Endothelial cell (in vitro differentiated cells): ENCODE data around the gene PLA2G4F. TPM values are rescaled to one million over a fixed set of nuclear protein-coding genes. Genes with fewer than 3 reads are reported as not detected.

Experiments used
- DNase-seq: peaks from one replicate; pipeline ENCODE4 v3.0.0; 2021; ENCODE audit warnings: low spot score
- H3K27ac Mint-ChIP-seq: one replicate; pipeline ENCODE4 v1.8.0; 2021; ENCODE audit warnings: mixed read lengths, inconsistent platforms; ENCODE audit not compliant: unreplicated experiment
- H3K27me3 Mint-ChIP-seq: one replicate; pipeline ENCODE4 v1.8.0; 2021; ENCODE audit warnings: mild to moderate bottlenecking, moderate library complexity, mixed read lengths, inconsistent platforms; ENCODE audit not compliant: unreplicated experiment
- H3K36me3 Mint-ChIP-seq: one replicate; pipeline ENCODE4 v1.8.0; 2021; ENCODE audit warnings: mild to moderate bottlenecking, low read depth, mixed read lengths, inconsistent platforms; ENCODE audit not compliant: unreplicated experiment
- H3K4me1 Mint-ChIP-seq: one replicate; pipeline ENCODE4 v1.8.0; 2021; ENCODE audit warnings: mild to moderate bottlenecking, mixed read lengths, inconsistent platforms; ENCODE audit not compliant: unreplicated experiment
- H3K4me3 Mint-ChIP-seq: one replicate; pipeline ENCODE4 v1.8.0; 2021; ENCODE audit warnings: mild to moderate bottlenecking, mixed read lengths, inconsistent platforms; ENCODE audit not compliant: unreplicated experiment
- H3K9me3 Mint-ChIP-seq: one replicate; pipeline ENCODE4 v1.8.0; 2021; ENCODE audit warnings: mixed read lengths, inconsistent platforms; ENCODE audit not compliant: unreplicated experiment
- total RNA-seq: library from RNA; stranded (reverse); fragmentation: NEBNext Ultra II Directional; extraction: Animal tissue kit (Norgen Biotek cat#: 25700); gene quantifications from one replicate; pipeline ENCODE4 v1.2.1, GENCODE V29; 2021; ENCODE audit not compliant: unreplicated experiment
- TF ChIP-seq, protein P1 (sequence below): fragments of 200-600 bp; sonication (generic); IDR thresholded peaks from one replicate; pipeline ENCODE4 v1.5.0; 2021; ENCODE audit warnings: antibody characterized with exemption; ENCODE audit not compliant: unreplicated experiment

The PLA2G4F gene
- total RNA-seq, 1 donor from 2014 or later = not detected

GRCh38 chr15:42146551-42147430 is 9.6 kb downstream of the PLA2G4F start:
- Mint-ChIP-seq H3K4me3 (no peak overlapping the region), H3K27me3 (no peaks in the 10 kb centered on the region), H3K4me1 (peaks cover 3% of the 10 kb centered on the region), H3K9me3 (no peaks in the 10 kb centered on the region), H3K27ac (no peak overlapping the region), H3K36me3 (no peaks in the 10 kb centered on the region)
- TF ChIP-seq, protein P1, sequence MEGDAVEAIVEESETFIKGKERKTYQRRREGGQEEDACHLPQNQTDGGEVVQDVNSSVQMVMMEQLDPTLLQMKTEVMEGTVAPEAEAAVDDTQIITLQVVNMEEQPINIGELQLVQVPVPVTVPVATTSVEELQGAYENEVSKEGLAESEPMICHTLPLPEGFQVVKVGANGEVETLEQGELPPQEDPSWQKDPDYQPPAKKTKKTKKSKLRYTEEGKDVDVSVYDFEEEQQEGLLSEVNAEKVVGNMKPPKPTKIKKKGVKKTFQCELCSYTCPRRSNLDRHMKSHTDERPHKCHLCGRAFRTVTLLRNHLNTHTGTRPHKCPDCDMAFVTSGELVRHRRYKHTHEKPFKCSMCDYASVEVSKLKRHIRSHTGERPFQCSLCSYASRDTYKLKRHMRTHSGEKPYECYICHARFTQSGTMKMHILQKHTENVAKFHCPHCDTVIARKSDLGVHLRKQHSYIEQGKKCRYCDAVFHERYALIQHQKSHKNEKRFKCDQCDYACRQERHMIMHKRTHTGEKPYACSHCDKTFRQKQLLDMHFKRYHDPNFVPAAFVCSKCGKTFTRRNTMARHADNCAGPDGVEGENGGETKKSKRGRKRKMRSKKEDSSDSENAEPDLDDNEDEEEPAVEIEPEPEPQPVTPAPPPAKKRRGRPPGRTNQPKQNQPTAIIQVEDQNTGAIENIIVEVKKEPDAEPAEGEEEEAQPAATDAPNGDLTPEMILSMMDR = no peak
- DNase-seq = no peak

DNA sequence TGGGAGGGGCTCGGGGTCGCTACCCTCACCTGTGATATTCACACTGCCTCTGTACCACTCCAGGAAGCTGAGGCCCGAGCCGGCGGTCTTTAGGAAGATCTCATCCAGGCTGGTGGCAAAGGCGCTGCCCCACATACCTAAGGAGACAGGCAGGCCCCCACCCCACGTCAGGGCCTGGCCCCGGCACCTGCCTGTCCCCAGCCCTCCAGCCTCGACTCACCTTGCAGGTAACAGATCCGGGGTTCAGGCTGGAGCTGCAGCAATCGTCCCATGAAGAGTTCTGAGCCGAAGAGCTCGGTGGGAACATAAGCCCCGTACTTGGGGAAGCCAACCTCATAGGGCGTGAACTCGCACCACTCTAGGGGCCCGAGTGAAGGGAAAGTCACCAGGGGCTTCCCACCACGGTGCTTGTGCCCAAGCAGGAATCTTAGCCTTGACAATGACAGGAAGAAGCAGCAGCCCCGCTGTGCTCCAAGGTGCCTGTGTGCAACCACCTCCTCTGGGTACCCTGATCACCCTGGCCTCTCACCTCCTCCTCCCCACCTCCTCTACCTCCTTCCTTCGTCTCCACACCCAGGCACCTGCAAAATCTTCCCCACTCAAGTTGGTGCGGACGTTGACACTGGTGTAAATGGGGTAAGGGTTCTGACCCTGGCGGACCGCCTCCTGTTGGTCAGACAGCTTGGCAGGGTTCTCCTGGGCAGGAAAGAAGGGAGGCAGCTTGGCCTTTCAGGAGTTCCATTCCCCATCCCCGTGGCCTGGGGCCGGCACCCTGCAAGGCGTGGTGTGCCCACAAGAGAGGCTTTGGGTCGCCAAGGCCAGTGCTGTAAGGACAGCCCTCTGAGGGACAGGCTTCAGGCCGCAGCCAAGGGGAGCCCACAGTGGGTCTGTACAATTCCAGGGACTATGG is 10.6 kb downstream of the PLA2G4F start:
- DNase-seq = no peak
- Mint-ChIP-seq H3K9me3 (no peaks in the 10 kb centered on the region), H3K27ac (no peak overlapping the region), H3K4me3 (no peak overlapping the region), H3K4me1 (no peaks in the 10 kb centered on the region), H3K27me3 (no peaks in the 10 kb centered on the region), H3K36me3 (no peaks in the 10 kb centered on the region)
- TF ChIP-seq, protein P1 = no peak

DNA sequence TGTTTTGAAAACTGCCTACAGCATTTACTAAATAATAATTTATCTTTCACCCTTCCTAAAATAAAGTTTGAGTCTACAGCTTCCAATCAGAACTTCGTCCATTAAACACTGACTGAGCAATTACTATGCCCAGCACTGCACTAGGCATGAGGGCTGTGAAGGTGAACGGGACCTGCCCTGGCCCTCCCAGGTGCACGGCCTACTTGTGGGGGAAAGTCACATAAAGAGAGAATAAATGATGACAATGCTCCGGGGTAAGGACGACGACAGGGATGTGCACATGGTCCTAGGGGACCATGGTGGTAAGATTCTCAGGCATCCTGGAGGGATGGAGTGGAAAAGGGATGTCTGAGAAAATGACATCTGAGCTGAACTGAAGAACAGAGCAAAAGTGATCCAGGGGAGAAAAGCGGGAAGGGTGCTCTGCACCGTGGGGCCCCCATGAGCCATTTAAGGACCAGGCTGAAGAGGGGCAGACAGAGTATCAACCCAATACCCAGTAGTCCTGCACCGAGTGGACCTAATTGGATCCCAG is 11.5 kb downstream of the PLA2G4F start:
- TF ChIP-seq, protein P1 = no peak
- Mint-ChIP-seq H3K27me3 (peaks cover 4% of the 10 kb centered on the region), H3K4me1 (no peaks in the 10 kb centered on the region), H3K36me3 (peaks cover 2% of the 10 kb centered on the region), H3K4me3 (no peak overlapping the region), H3K9me3 (no peaks in the 10 kb centered on the region), H3K27ac (no peak overlapping the region)
- no peak for DNase-seq

GRCh38 chr15:42143866-42144625 is 12.4 kb downstream of the PLA2G4F start:
- TF ChIP-seq, protein P1 = no peak

More at GRCh38 chr15:42143866-42144625, 12.4 kb downstream of the PLA2G4F start:
- Mint-ChIP-seq H3K27ac (no peak overlapping the region), H3K27me3 (peaks cover 5% of the 10 kb centered on the region), H3K4me3 (no peak overlapping the region), H3K4me1 (no peaks in the 10 kb centered on the region), H3K36me3 (peaks cover 10% of the 10 kb centered on the region), H3K9me3 (no peaks in the 10 kb centered on the region)
- DNase-seq = no peak
